Stimulated activated CD8-positive, alpha-beta memory T cell treated with anti-CD3 and anti-CD28 coated beads, Interleukin-4, amount 100 ng/mL, for 4 hours (primary cell): ENCODE measurements around the gene APC.
"Not testable (repeated sequence)": the region's sequence is repeated elsewhere in the genome, so short reads cannot be mapped to it uniquely, and the experiment has no call there.

Experiments
- DNase-seq, 2 donors: peaks; one replicate each; pipeline ENCODE4 v3.0.0-alpha.2; 2020; ENCODE audit warnings: low read depth in 2 of 2, low spot score in 1 of 2

The APC gene

DNA sequence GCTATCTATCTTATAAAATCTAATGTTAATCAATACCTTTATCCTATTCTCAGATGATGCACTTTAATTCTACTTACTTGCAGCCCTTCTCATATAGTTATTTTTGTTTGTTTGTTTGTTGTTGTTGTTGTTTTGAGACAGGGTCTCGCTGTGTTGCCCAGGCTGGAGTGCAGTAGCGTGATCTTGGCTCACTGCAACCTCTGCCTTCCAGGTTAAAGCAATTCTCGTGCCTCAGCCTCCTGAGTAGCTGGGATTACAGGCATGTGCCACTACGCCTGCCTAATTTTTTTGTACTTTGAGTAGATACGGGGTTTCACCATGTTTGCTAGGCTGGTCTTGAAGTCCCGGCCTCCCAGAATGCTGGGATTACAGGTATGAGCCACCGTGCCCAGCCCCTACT, 20.8 kb upstream of the APC start:
- not testable (repeated sequence) for DNase-seq

- no peak for DNase-seq
Observed at GRCh38 chr5:112717506-112718082, 20.1 kb upstream of the APC start.

DNA sequence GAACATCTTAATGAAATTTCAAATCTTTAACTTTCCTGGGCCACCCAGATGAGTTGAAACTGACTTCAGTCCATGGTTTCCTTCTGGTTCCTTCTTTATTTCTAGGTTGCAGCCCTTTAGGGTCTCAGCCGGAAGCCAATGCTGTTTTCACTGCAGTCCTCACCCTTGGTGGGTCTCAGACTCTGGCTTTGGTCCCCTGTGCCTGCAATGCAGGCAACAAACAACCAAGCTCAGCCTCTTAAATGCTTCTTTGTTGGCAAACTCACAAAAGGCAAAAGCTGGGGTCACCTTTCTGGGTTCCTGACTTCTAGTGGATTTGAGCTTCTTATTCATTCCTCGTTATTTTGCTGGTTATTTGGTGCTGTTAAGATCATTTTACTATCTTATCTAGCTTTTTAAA, 19.3 kb upstream of the APC start:
- DNase-seq = no peak

- DNase-seq = no peak
Observed at GRCh38 chr5:112720576-112720975, 17.1 kb upstream of the APC start.

GRCh38 chr5:112724901-112725300, 12.8 kb upstream of the APC start:
- DNase-seq = no peak

DNA sequence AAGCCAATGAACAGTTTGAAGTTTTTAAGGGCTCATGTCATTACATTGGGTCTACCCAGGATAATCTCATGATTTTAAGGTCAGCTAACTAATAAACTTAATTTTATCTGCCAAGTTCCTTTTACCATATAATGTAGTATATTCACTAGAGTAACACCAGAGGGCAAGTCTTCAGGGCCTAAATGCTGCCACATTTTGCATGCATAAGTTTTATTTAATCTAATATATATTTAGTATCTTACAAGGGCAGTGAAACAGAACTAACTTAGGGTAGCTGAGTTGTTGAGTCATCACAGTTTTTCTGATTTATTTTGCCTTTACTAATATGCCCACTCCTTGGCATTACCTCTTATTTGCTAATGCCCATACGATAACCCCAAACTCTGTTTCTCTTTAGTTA, 8.1 kb upstream of the APC start:
- no peak for DNase-seq

DNA sequence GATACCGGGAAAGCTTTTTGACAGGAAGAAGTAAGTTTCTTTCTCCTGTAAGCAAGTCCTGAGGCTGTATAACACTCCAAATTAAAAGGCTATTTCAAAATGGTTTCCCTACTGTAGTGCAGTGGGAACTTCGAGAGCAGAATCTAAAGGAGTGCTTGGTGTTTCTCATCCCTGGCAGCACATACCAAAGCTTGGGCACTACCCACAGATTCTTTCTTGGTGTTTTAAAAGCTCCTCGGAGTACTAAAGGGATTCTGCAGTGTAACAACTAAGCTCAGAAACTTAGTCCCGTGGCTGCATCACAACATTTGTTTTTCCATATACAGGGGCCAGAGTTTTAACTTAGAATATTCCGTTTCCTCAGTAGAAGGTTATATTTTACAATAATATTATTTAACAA, 5.6 kb upstream of the APC start:
- DNase-seq = no peak

DNA sequence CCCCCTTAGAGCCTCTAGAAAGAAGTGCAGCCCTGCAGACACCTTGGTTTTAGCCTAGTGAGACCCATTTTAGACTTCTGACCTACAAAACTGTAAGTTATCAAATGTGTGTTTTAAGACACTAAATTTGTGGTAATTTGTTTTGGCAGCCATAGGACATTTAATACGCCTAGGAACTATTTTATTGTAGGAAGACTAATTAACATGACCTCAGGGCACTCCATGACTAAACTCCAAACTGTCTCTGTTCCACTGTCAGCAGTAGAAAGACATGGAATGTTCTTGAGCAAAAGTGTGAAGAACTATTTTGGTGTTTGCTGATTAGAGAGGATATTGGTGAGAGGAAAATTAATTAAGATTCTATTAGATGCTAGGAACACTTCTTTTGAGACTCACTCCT, 4.1 kb upstream of the APC start:
- no peak for DNase-seq

GRCh38 chr5:112734597-112734996, 3.1 kb upstream of the APC start:
- no peak for DNase-seq

DNA sequence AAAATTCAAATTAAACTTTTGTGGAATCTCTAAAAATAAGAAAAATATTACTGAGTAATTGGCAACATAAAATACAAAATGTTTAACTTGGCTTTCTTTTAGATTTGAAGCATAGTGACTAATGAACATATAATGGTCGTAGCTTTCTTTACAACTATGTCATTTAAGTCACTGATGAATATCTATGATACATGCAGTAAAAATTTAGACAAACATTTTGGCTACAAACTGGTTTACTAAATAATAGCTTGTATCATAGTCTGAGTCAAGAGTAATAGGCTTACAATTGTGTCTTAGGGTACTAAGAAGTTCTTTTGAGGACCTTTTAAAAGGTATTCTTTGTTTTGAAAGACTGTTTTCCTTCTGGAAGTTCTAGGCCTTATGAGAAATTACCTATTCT, 2.0 kb upstream of the APC start:
- DNase-seq = no peak

DNA sequence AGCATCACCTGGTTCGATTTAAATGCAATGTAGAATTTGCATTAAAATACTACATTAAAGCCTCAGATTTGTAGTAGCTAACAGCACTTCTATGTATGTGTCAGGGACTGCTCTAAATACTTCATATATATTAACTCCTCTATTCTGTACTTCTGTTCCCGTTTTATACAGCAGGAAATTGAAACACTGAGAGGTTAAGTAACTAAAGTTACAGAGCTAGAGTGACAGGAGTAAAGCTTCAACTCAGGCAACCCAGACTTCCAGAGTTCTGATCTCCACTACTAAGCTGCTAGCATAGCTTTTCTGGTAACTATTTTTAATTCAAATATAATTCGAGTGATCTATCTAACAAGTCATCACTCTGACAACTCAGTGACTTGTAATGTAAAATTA, 619 bp upstream of the APC start:
- DNase-seq = no peak

DNA sequence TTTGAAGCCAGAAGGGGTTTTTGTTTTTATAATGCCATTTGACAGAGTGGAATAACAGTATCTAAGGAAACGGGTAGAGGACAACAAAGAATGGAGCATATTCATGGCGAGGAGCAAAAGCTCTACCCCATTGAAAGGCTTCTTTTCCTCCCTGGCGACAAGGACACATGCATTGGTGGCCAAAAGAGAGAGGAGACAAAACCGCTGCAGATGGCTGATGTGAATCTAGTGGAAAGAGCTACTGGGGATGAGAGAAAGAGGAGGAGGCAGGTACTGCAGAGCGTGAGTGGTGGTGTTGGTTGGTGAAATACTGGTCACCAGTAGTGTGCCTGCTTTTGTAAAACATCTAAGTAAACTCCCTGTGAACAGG, 491 bp downstream of the APC start:
- no peak for DNase-seq

DNA sequence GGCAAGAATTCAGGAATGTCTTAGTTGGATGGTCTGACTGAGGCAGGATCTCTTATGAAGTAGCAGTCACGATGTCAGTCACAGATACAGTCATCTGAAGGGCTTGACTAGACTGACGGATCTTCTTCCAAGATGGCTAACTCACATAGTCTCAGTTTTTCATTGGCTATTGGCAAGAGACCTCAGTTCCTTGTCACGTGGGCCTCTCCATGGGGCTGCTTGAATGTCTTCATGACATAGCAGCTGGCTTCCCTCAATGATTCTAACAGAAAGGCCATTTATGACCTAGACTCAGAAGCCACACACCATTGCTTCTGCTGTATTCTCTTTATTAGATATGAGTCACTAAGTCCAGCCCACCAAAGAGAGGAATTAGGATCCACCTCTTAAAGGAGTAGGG, 4.7 kb downstream of the APC start:
- no peak for DNase-seq

DNA sequence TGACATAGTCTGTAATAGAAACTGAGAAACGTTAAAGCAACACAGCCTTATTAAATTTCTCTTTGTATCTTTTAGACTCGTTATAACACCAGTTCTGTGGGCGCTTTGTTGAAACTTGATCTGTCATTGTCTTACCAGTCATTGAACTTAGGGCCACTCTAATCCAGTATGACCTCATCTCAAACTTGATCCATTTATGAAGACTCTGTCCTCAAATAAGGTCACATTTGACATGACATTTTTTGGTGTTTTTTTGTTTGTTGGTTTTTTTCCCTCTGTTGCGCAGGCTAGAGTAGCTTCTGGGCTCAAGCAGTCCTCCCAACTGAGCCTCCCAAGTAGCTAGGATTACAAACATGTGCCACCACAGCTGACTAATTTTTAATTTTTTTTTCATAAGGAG, 5.9 kb downstream of the APC start:
- no peak for DNase-seq

DNA sequence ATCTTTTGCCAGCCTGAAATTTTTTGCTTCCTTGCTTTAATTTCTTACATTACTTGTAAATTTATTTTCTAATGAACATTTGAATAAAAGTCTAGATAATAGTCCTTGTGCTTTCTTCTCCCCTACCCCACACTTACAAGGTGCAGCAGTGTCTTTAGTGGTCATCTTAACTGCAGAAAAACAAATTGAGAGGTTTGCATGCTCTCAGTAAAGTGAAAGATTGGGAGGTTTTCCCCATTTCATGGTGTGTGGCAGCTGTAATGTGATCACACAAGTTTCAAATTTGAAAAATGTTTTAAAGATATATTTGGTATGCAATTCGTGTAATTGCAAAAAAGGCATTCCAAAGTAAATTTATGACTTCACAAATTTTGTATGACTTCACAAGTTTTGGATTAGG, 14.7 kb downstream of the APC start:
- no peak for DNase-seq

- DNase-seq = no peak
Observed at GRCh38 chr5:112755703-112756102, 18.0 kb downstream of the APC start.

DNA sequence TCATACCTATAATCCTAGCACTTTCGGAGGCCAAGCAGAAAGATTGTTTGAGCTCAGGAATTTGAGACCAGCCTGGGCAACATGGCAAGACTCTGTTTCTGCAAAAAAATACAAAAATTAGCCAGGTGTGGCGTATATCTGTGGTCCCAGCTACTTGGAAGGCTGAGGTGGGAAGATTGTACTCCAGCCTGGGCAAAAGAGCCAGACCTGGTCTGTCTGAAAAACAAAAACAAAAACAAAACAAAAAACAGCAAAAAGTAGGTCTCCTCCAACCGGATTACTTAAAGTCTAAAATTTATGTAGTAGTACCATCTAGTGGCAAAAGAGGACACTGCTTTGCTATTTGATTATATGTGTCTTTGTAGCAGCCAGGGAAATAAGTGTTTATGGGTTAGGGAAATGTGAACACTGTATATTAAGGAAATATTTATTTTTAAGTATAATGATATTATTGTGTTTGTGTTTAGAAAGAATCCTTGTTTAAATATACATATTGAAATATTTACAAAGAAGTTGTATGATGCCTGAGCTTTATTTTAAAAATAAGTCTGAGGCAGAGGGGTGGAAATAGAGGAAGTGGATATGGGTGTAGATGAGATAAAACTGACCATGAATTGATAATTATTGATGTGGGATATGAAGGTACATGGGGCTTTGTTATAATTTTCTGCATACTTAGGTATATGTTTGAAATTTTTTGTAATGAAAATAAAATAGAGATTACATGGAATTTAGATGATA, 20.0 kb downstream of the APC start:
- DNase-seq = no peak

GRCh38 chr5:112758676-112759075, 21.0 kb downstream of the APC start:
- no peak for DNase-seq

GRCh38 chr5:112762113-112762810, 24.6 kb downstream of the APC start:
- no peak for DNase-seq

DNA sequence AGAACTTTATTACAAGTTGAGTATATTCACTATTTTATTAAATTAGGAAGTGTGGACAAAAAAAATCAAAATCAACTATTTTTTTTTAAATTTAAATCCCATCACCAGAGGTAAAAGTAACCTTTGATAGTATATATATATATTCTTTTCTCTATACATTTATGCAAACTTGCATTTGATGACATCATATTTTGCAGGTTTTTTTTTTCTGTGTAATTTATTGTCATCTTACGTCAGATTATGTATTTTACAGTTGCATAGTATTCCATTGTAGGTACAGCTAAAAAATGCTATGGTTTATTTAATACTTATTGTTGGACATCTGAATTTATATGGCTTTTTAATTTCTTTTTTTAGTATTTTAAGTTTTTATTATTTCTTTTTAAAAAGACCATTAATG, 25.5 kb downstream of the APC start:
- no peak for DNase-seq

DNA sequence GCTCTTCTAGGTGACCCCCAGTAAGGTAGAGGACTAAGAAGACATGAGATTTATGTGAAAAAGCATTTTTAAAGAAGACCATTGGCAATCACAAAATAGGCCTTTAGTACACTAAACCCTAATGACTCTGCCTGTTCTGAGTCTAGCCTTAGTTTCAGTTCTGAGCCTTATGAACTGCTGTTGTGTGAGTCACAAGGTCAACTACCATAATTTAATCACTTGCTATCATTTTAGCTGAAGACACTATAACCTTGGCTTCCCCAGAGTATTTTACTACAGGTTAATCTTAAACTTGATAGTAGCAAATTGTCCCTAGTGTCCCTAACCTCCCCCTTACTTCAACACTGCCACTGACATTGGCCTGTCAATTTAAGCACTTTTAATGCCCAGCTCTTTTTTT, 34.4 kb downstream of the APC start:
- DNase-seq = no peak

GRCh38 chr5:112776301-112776856, 38.7 kb downstream of the APC start:
- DNase-seq = no peak
